HG03045 (cell line): ENCODE data around the gene EDEM2.
"Not testable (repeated sequence)": the region's sequence is repeated elsewhere in the genome, so short reads cannot be mapped to it uniquely, and the experiment has no call there.

ENCODE experiments used
- ATAC-seq: cut with Tn5 transposase; IDR thresholded peaks from one replicate; pipeline ENCODE4 v1.9.1; 2021; ENCODE audit warnings: mild to moderate bottlenecking, moderate library complexity; ENCODE audit not compliant: unreplicated experiment

The EDEM2 gene

GRCh38 chr20:35129647-35130069 lies 17.5 kb downstream of the EDEM2 start:
- ATAC-seq = no peak

DNA sequence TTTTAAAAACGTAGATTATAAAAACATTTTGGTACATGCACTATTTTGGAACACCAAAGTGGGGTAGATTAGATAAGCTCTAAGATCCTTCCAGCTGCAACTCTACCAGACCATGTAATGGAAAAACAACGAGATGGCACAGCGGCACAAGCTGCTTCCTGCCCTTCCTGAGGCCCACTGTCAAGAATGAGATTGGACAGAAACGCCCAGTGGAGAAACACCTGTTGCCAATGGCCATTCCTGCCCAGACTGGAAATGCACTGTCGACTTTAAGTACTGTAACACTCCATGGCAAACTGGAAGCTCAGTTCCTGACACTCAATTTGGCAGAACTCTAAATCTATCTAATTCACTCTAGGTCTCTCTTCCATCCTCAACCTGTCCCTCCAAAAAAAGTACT lies 21.4 kb downstream of the EDEM2 start:
- no peak for ATAC-seq

DNA sequence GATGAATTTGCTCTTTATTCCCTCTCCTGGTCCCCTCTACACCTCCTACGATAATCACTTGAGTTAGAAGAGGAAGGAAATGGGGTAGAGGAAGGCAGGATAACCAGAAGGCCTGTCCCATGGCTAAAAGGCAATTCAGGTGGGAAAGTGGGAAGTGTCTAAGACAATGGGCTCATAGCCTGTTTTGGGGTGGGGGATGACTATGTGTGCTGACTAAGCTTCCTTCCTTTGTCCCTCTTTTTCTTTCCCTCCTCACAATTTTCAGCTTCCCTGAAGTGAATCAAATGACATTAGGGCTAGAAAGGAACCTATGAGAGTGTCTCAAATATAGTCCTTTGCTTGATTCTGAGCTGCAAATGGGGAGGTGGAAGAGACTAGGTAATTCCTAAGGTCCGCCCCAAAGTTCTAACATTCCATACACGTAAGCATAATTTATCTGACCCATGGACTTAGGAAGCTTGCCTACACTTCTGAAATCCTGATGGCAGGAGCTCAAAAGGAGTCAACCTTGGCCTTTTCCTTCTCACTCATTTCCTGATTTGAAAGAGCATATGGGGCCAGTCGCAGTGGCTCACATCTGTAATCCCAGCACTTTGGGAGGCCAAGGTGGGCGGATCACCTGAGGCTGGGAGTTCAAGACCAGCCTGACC lies 24.3 kb downstream of the EDEM2 start:
- ATAC-seq = no peak

GRCh38 chr20:35121186-35121585 lies 25.9 kb downstream of the EDEM2 start:
- no peak for ATAC-seq

- no peak for ATAC-seq
These were observed 27.0 kb downstream of the EDEM2 start for GRCh38 chr20:35120012-35120701.

- ATAC-seq = no peak
These were observed 29.5 kb downstream of the EDEM2 start for GRCh38 chr20:35117629-35118028.

DNA sequence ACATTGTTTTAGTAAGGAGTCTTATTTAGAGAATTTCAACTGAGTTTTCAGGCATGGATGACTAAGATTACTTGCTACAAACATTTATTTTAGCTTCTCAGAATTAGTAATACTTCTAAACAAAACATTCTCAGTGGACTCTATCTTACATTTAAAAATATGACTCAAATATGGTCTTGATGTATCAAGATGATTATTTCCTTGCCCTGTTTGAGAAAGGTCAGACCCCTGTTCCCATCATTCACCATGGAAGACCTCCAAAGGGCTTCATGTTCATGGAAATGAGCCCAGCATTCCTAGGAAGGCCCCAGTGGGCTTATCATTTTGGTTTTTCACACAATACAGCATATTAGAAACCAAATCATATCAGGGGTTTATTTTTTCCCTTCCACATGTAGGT lies 29.9 kb downstream of the EDEM2 start:
- no peak for ATAC-seq

DNA sequence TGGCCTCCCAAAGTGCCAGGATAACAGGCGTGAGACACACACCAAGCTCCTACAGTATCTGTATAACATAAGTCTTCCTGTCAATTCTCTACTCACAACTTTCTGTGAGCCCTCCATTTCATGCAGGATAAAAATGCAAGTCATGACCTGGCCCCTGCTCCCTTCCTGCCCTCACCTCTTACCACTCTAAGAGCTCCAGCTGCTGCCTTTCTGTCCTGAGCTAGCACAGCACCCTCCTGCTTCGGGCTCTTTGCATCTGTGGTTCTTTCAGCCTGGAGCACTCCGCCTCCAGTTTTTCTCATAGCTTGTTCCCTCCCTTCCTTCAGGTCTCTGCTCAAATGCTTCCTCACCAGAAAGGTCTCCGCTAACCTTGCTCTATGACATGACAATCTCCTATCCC lies 30.9 kb downstream of the EDEM2 start:
- no peak for ATAC-seq

DNA sequence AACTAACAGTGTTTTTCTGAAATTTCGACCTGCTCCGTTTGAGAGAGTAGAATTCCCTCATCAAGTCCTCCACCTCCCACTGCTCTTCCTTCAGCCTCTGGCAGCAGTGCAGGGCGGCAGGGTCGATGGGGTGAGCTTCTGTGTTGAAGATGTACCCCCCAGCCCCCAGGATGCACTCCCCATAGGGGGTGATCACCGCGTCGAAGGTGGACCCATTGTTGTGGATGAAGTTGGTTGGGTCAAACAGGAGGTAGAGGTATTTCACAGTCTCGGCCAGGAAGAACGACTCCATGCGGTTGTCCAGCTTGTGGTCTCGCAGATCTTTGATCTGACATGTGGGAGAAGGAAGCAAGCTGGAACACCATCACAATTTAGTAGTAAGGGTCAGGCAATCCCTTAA lies 31.5 kb downstream of the EDEM2 start:
- ATAC-seq = no peak

DNA sequence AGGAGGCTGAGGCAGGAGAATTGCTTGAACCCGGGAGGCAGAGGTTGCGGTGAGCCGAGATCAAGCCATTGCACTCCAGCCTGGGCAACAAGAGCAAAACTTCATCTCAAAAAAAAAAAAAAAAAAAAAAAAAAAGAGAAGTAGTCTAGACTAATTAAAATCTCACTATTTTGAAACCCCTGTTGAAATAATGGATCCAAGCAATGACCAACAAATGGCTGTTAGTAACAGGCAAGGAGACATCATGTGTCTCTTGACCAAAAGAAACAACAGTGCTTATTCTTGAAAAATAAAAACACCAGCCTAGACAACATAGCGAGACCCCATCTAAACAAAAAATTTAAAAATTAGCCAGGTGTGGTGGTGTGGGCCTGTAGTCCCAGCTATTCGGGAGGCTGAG lies 34.9 kb downstream of the EDEM2 start:
- ATAC-seq = not testable (repeated sequence)

DNA sequence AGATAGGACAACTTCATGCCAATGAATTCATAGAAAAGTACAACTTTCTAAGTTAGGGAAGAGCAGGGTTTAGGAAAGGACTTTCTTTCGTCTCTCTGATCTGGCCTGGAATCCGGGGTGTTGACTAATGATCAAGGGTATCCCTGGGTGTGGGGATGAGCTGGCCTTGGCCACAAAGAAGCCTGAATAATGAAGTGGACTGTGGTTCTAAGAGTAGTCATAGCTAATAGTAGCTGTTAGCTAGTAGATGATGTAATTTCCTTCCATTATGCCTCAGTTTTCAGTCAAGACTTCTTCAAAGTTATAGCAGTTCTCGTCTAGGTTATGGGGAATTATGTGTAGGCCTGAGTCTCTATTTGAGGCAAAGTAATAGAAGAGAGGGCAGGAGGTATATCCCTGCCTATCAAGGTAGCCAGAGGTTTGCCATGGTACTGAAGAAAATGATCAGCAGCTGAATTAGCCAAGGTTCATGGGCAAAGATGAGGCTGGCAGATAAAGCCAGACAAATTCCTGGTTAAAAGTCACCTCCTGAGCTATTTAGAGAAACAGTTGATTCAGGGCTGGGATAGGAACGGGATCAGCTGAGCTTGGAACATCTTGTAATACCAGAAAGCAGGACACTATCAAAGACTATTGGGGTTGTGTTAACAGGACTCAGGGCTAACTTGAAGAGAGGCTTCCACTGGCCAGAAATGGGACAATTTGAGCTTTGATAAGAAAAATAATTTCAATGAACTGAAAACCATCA lies 35.8 kb downstream of the EDEM2 start:
- no peak for ATAC-seq

DNA sequence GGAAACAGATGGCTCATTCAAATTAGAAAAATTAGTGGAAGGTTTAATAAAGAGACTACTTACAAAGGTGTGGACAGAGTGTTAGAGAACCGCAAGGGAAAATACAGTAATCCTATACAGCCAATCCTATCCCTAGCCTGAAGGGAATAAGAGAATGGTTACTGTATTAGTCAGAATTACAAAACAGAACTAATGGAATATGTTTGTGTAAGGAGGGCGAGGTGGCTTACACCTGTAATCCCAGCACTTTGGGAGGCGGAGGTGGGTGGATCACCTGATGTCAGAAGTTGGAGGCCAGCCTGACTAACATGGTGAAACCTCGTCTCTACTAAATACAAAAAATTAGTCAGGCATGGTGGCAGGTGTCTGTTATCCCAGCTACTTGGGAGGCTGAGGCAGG lies 38.2 kb downstream of the EDEM2 start:
- ATAC-seq = no peak

- no peak for ATAC-seq
These were observed 40.2 kb downstream of the EDEM2 start for GRCh38 chr20:35106827-35107380.

- ATAC-seq = no peak
These were observed 42.3 kb downstream of the EDEM2 start for GRCh38 chr20:35104685-35105295.

GRCh38 chr20:35101620-35102019 lies 45.5 kb downstream of the EDEM2 start:
- no peak for ATAC-seq

DNA sequence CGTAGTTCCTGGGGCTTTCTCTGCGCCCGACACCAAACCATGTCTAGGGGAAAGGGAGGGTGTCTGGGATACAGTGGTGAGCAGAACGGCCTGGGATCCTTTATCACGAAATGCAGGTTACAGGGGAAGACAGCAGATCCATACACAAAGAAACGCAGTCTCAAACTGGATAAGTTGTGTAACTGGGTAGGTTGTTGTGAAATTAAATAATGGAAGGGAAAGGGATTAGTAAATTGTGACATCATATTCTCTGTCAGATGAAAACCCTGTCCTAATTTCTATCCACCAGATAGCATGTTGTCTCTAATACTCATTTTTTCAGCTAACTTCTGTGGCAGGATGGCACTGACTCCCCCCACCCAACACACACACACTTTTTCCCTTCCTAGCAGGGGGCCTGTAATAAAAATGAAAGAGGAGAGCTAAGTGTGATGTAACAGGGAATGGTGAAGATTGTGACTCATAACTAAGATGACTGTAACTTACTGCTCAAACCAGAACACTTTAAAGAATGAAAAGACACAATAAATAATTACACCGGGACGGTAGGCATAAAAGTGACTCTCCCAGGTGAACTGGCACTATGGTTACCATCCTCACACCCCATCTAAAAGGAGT lies 53.8 kb downstream of the EDEM2 start:
- no peak for ATAC-seq

GRCh38 chr20:35092524-35093266 lies 54.4 kb downstream of the EDEM2 start, which contains the start of gene TRPC4AP:
Gene TRPC4AP (minus strand): TSS chr20:35092807. CDS start chr20:35092781, 26 bp downstream.
- ATAC-seq = peak; percentile 91

DNA sequence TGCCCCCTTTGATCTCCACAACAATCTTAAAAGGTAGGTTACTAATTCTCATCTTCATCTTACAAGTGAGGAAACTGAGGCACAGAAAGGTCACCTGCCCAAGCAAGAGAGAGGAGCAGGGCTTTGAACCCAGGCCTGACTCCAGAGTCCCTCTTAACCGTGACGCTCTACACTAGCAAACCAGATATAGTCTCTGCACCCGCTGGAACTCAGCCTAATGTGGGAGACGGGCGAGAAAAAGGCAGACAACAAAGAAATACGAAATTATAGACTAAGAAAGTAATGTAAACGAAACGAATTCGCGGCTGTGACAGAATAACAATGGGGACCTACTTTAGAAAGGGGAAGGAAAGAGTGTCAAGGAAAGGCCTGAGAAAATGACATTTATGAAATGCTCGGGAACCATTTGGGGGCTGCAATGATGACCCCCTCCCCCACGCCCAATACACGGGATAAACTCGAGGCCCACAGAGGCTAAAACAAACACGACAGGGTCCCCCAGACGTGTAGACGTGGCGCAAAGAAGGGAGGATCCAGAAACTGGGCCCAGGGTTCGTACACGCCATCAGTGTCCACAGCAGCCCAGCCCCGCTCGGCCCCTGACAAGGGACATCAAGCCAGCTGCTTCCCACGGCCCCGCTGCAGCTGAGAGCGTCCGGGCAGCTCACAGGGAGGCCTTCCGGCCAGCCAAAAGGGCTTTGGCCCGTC lies 55.2 kb downstream of the EDEM2 start:
- ATAC-seq = peak; percentile 24
